ENCODE measurements around the gene EIF3B.
"Not testable (repeated sequence)": the region's sequence is repeated elsewhere in the genome, so short reads cannot be mapped to it uniquely, and the experiment has no call there.

The EIF3B gene

GRCh38 chr7:2412587-2413201 lies 58.1 kb downstream of the EIF3B start:
- TF ChIP-seq ZNF274 (IDR thresholded peaks at IDR 0.05; ENCODE audit: low read depth, low read length) = no peak
- H3K4me3 ChIP-seq (ENCODE audit: low read length) = no peak overlapping the region

DNA sequence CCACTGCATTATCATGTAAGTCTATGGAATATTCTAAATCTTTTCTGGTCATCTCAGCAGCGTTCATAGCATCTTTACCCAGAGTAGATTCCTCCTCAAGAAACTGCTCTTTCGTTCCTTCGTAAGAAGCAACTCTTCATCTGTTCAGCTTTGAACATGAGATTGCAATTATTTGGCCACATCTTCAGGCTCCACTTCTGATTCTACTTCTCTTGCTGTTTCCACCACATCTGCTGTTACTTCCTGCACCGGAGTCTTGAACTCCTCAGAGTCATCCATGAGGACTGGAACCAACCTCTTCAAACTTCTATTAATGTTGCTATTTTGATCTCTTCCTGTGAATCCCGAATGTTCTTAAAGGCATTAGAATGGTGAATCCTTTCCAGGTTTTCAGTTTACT lies 61.4 kb downstream of the EIF3B start:
- H3K4me3 ChIP-seq (ENCODE audit: low read length) = no peak overlapping the region
- TF ChIP-seq ZNF274 (IDR thresholded peaks at IDR 0.05; ENCODE audit: low read depth, low read length) = no peak

- TF ChIP-seq ZNF274 (IDR thresholded peaks at IDR 0.05; ENCODE audit: low read depth, low read length) = no peak
These were observed 62.0 kb downstream of the EIF3B start for GRCh38 chr7:2416650-2417049.

DNA sequence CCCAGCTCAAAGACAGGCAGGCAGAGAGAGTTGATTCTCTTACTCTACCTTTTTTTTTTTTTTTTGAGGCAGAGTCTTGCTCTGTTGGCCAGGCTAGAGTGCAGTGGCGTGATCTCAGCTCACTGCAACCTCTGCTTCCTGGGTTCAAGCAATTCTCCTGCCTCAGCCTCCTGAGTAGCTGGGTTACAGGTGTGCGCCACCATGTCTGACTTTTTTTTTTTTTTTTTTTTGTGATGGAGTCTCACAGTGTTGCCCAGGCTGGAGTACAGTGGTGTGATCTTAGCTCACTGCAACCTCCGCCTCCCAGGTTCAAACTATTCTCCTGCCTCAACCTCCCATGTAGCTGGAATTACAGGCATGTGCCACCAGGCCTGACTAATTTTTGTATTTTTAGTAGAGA lies 62.6 kb downstream of the EIF3B start:
- not testable (repeated sequence) for H3K4me3 ChIP-seq (ENCODE audit: low read length)

More at GRCh38 chr7:2416650-2417049, 62.0 kb downstream of the EIF3B start:
- H3K4me3 ChIP-seq (ENCODE audit: low read length) = no peak overlapping the region

DNA sequence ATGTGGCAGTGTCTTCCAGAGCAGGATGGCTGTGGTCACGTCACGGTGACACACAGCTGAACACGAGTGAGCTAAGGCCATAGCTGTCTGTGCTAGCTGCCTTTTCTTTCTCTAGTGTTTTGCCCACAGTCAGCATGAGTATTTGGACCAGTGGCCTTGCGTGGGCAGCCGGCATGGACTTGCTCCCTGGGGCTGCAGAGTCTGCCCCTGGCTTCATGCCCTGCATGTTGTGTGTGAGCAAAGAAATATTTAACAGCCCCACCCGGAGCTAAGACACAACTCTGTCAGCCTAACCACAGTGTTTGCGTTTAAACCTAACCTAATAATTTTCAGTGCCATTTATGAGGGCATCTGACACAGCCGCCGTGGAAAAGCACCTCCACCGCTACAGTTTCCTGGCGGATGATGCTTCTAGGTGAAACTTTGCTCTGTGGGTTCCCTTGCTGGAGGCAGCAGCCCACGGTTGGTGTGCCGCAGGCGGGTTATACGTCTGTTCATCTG lies 63.4 kb downstream of the EIF3B start:
- TF ChIP-seq ZNF274 (IDR thresholded peaks at IDR 0.05; ENCODE audit: low read depth, low read length) = no peak
- H3K4me3 ChIP-seq (ENCODE audit: low read length) = no peak overlapping the region; the same call in 1 of the 2 replicates

DNA sequence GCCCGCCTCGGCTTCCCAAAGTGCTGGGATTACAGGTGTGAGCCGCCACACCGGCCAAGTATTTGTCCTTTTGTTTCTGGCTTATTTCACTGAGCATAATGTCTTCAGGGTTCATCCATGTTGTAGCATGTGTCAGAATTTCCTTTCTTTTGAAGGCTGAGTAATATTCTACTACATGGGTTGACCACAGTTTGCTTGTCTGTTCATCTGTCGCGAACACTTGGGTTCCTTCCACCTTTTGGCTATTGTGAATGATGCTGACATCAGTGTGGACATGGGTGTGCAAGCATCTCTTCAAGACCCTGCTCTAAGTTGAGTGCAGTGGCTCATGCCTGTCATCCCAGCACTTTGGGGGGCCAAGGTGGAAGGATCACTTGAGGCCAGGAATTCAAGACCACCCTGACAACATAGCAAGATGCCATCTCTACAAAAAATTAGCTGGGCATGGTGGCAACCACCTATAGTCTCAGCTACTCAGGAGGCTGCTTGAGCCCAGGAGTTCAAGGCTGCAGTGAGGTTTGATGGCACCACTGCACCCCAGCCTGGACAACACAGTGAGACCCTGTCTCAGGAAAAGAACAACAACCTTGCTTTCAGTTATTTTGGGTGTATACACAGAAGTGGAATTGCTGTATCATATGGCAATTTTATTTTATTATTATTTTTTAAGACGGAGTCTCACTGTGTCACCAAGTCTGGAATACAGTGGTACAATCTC lies 65.7 kb downstream of the EIF3B start:
- TF ChIP-seq ZNF274 (IDR thresholded peaks at IDR 0.05; ENCODE audit: low read depth, low read length) = no peak
- H3K4me3 ChIP-seq (ENCODE audit: low read length) = no peak overlapping the region

- H3K4me3 ChIP-seq (ENCODE audit: low read length) = no peak overlapping the region
- TF ChIP-seq ZNF274 (IDR thresholded peaks at IDR 0.05; ENCODE audit: low read depth, low read length) = no peak
These were observed 67.3 kb downstream of the EIF3B start for GRCh38 chr7:2421943-2422310.

DNA sequence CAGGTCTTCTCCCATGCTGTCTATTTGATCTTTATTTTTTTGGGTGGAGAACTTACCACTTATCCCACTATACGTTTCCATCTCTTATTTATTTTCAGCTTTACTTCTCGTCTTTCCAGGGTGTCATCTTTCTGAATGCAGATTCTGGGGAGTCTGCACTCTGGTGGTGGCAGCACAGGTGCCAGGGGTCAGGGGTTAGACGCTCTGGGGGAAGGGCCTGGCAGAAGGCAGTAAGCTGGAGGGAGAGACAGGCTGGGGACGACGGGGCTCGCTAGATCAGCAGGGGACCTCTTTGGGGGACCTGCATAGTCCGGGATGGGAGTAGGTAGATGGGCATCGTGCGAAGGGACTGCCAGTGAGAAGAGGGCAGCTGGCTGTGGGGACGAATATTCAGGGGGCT lies 71.1 kb downstream of the EIF3B start:
- TF ChIP-seq ZNF274 (IDR thresholded peaks at IDR 0.05; ENCODE audit: low read depth, low read length) = no peak
- H3K4me3 ChIP-seq (ENCODE audit: low read length) = no peak overlapping the region

All from GM08714 (cell line).